Amniotic epithelial cell (primary cell): ENCODE data around the gene CACNB2.

Experiments
- DNase-seq: peaks from one replicate; pipeline ENCODE4 v3.0.0-alpha.2; 2010; ENCODE audit warnings: low read depth

Gene CACNB2

GRCh38 chr10:18140149-18140956 is at the start of gene CACNB2:
Gene CACNB2, plus strand, starts transcription at chr10:18140424.
- peak; percentile 65 for DNase-seq

DNA sequence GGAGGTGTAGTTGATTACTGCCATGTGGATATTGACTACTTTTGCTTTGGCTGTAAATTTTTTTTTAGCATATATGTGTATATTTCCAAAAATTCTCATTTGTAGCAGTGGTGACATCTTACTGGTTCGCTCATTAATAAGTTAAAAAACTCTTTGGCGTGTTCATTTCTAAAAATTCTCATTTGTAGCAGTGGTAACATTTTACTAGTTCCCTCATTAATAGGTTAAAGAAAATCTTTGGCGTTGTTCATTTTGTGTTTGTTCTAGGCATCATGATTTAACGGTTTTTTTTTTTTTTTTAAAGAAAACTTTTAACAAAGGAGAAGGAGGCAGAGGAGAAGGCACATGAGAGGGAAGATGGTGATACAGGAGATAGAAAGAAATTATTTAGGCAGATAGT is 45.9 kb upstream of the CACNB2 start:
- DNase-seq, result no peak

DNA sequence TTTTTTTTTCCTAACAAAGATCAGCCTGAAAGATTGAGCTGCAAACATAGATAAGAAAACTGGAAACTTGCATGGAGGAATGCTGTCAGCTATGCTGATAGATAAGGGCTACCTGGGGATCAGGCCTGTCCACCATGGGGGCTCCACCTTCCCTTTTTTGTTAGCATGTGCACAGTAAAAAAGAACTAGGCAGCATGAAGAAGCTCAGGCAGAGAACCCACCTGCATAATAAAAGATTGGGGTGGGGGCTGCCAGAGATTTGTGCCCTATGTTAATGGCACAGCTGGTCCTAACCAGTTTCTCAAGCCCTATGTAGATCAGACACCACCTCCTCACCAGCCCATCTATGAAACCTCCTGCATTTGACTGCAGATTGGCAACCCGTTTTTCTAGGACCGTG is 45.4 kb upstream of the CACNB2 start:
- no peak for DNase-seq

DNA sequence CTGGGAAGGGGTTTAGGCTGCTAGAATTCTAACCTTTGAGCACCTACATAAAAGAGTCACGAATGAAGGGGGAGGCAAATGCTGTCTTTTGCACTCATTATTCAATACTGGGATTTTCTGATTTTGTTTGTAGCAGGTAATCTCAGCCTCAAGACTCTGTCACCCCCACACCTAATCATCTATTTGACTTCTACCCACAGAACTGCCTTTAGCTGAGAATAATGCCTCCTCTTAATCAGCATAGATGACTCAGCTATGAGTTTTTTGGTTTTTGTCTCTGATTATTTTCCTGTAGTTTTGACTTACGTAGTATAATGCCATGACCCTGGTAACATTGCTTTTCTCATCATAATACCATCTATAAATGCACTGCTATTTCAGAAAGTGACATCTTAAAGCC is 42.7 kb upstream of the CACNB2 start:
- peak; percentile 48 for DNase-seq

DNA sequence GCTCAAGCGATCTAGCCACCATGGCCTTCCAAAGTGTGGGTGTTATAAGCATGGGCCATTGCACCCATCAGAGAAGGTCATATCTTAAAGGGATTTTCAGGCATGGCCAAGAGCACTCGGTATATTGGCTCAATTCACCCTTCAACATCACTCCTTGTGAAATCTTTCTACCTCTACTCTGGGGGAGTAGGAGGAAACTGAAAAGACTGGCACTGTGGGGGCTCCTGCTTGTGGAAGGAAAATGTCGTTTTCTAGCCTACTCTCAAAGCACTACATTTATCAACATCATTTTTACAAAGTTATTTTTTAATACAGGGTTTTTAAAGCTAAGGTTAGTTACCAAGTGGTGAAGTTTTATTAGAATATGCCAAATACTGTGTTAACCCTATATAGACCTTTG is 42.0 kb upstream of the CACNB2 start:
- DNase-seq, result no peak

DNA sequence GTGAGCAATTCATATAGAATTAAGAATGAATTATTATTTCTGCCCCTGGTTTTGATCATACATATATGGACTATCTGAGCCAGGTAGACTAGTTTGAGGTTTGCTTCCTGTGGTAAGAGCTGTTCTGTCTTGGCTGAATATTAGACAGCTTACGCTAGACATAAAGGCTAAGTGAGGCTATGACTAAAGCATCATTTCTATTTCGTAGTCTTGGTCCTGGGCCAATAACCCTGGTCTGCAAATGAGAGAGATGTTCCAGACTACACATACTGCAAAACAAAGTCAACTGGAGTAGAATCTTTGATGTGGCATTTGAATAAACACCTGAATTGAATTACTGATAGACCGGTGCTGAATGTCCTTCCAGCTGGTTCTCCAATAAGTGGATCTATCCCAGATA is 40.8 kb upstream of the CACNB2 start:
- DNase-seq, result peak; percentile 74

- peak; percentile 69 for DNase-seq
Measured at GRCh38 chr10:18100669-18101068, 39.6 kb upstream of the CACNB2 start.

GRCh38 chr10:18102404-18102803 is 37.8 kb upstream of the CACNB2 start:
- DNase-seq, result no peak

- DNase-seq, result peak; percentile 36
Measured at GRCh38 chr10:18104223-18104872, 35.9 kb upstream of the CACNB2 start.

DNA sequence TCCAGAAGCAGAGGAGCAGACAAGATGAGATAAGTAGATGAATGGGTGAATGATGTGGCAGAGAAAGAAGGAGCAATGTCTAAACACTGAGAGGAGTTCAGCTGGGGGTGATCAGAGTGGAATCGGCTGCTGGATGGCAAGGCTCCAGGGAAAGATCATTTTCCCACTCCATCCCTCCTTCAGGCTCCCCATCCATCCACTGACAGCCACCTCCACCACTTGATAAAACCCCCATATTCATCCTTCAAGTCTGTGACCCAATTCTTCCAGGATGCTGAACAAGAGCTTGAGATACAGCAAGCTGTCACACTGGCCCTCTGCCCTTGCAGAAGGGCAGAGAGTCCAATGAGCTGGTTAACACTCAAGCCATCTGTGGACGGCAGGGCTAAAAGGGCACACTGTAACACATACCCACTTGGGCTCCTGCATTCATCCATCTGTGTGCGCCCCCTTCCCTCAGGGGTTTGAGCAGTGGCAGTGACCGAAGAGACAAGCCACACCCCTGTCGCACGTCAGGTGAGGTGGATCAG is 30.8 kb upstream of the CACNB2 start:
- DNase-seq, result no peak

DNA sequence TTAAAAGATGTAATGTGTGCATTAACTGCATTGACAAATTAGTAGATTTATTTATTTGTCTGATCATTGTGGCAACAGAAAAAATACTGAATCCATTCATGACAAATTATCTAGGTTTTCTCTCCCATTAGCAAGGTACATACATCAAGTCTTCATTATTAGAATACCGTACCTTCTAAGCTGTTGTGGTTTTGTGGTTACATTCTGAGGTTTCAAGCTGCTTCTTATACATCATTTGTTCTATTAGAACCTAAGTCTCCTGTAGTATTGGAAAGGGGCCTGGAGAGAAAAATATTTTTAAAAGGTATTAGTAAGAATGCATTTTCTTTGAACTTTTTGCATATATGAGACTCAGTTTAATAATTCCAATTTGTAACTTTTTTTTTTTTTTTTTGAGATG is 26.3 kb upstream of the CACNB2 start:
- peak; percentile 83 for DNase-seq

DNA sequence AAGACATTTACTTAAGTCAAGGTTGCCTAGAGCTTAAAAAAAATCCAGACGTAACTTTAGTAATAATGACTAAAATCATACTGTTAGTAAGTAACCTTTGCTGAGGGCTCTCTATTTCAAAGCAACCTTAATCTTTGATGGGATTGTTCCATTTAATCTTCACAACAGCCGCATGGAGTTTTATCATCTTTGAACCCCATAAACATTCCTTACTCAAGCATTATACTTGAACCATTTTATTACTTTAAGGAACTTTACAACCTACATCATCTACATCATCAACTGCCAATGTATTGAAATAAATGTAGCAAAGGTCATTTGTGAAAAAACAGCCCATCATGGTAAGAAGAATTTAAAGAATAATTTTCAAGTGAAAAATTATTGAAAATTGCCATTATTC is 22.9 kb upstream of the CACNB2 start:
- no peak for DNase-seq

DNA sequence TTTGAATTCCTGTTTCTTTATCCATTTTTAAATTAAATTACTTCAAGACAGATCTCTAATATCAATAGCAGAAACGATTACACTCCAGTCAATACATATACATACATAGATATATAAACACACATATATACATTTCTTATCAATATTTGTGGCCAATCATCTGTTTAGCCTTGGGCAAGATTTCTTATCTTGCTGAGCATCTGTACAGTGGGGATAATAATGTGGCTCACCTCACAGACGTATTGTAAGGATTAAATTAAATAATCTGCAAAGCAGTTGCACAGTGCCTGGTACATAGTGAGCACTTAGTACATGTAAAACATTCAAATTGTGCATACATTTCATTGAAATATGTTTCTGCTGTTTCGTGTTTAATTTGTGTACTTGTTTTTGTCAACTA is 17.5 kb upstream of the CACNB2 start:
- no peak for DNase-seq

DNA sequence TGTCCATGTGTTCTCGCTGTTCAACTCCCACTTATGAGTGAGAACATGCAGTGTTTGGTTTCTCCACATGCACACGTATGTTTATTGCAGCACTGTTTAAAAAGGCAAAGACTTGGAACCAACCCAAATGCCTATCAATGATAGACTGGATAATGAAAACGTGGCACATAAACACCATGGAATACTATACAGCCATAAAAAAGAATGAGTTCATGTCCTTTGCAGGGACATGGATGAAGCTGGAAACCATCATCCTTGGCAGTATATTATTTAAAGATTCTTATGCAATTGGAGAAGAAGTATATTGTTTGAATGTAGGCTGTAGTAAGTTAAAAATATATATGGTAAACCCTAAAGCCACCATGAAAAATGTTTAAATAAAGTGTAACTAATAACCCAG is 7.2 kb upstream of the CACNB2 start:
- no peak for DNase-seq

- DNase-seq, result no peak
Measured at GRCh38 chr10:18134509-18134908, 5.7 kb upstream of the CACNB2 start.

- DNase-seq, result no peak
Measured at GRCh38 chr10:18134921-18135320, 5.3 kb upstream of the CACNB2 start.

DNA sequence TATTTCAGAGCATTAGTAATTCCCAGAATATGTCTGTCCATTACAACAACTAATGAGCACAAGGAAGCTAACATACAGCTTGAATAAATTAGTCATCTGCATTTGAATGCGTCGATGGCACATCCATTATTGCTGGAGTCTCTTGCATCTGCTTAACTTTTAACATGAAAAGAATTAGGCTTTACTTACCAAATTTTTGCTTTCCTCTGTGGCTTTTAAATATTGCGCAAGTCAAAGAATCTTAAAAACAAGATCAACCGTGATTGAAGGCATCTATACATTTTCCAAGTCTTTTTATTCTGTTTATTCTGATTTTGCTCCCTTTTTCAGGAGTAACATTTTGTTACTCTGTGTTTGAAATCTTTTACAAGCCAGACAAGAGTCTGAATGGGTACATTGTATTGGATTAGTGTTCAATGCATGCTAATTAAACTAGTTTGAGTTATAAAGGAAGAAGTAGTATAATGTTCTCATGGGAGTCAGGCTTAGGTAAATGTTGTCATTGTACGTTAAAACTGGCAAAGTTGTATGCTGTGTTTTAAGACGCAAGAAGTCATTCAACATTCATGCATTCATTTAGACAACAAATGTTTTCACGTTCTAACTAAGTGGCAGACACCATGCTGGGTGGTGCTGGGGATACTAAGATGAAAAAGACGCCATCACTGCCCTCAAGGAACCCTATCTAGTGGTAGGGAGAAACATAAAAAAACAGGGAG is 4.0 kb upstream of the CACNB2 start:
- no peak for DNase-seq

DNA sequence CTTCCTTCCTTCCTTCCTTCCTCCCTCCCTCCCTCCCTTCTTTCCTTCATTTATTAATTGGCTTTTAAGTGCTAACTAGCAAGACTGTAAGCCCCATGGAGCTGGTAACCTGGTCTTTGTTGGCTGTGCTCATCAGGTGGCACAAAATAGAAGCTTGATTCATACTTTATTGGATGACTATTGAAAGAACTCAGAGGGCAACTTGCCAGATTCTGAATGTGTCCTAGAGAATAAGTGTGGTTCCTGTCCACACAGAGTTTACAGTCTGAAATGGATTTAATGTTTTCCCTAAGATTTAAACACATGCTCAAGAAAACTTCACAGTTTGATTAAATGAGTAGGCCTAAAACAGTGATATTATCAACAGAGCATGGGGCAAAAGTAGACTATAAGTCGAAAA is 3.1 kb upstream of the CACNB2 start:
- no peak for DNase-seq

- DNase-seq, result no peak
Measured at GRCh38 chr10:18140957-18141845, 977 bp downstream of the CACNB2 start.

DNA sequence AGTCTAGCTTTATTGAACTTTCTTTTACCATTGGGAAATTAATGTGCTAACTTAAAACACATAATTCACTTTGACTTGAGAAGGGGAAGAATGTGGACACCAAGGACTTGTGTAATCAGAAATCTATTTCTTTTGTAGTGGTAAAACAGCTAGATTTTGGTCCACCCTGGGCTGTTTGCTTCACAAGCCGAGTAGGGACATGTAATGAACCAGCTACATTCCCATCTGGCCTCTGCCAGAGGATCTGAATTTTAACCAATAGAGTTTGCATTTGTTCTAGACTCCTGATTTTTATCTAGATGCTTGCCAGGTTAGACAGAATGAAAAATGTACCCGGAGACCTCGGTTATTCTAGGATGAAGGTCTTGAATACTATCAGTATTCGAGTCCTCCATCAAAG is 1.9 kb downstream of the CACNB2 start:
- DNase-seq, result no peak

GRCh38 chr10:18144396-18144795 is 4.2 kb downstream of the CACNB2 start:
- no peak for DNase-seq

DNA sequence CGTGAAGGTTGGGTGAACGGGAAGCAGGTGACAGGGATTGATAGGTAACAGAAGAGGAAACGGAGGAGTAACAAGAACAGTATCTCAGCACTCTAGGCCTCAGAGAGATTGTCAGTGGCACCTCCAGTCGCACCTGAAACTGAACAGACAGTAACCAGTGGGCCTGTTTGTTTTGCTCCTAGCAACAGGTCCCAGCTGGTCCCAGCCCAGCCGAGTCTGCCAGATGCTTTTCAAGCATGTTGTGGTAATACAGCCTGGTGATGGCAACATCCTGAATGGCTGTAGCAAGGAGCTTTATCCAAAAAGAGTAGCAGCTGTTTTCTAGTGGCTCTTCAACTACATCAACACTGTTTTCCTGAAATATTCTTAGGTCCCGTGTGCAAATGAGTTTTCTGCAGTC is 4.7 kb downstream of the CACNB2 start:
- DNase-seq, result peak; percentile 64
